ENCODE results near the gene CMSS1. TPM values are rescaled to one million over a fixed set of nuclear protein-coding genes. Genes with fewer than 3 reads are reported as not detected.

The CMSS1 gene
- total RNA-seq, 4 donors from 2014 or later, result 1.3 to 9.9 (median 2.3) TPM

GRCh38 chr3:100110162-100110561, 292.5 kb downstream of the CMSS1 start:
- DNase-seq, result no peak
- Histone ChIP-seq H3K27ac (no peak overlapping the region), H3K9me3 (no peaks in the 10 kb centered on the region), H3K36me3 (no peaks in the 10 kb centered on the region), H3K4me1 (peaks cover 0 to 5% (median 0%) of the 10 kb centered on the region in 4 donors), H3K4me3 (no peak overlapping the region), H3K27me3 (no peaks in the 10 kb centered on the region)
- TF ChIP-seq CTCF (IDR thresholded peaks at IDR 0.05) (no peak), POLR2A (IDR thresholded peaks at IDR 0.05) (no peak)

GRCh38 chr3:100111728-100112127, 294.1 kb downstream of the CMSS1 start:
- no peaks in the 10 kb centered on the region for H3K27me3 ChIP-seq
- TF ChIP-seq CTCF (IDR thresholded peaks at IDR 0.05) (no peak), POLR2A (IDR thresholded peaks at IDR 0.05) (no peak)
- H3K4me3 ChIP-seq, result no peak overlapping the region
- H3K4me1 ChIP-seq, result peaks cover 0 to 1% (median 0%) of the 10 kb centered on the region in 4 donors
- no peaks in the 10 kb centered on the region for H3K9me3 ChIP-seq
- DNase-seq, result no peak
- no peak overlapping the region for H3K27ac ChIP-seq
- no peaks in the 10 kb centered on the region for H3K36me3 ChIP-seq

- Histone ChIP-seq H3K36me3 (no peaks in the 10 kb centered on the region), H3K4me1 (no peaks in the 10 kb centered on the region), H3K4me3 (no peak overlapping the region), H3K27me3 (no peaks in the 10 kb centered on the region), H3K27ac (no peak overlapping the region), H3K9me3 (no peaks in the 10 kb centered on the region)
- DNase-seq, result no peak
- TF ChIP-seq CTCF (IDR thresholded peaks at IDR 0.05), result no peak
- no peak for TF ChIP-seq POLR2A (IDR thresholded peaks at IDR 0.05)
Measured at GRCh38 chr3:100113723-100114412, 296.2 kb downstream of the CMSS1 start.

GRCh38 chr3:100114413-100115030, 296.9 kb downstream of the CMSS1 start, which contains the start of gene FILIP1L:
Gene FILIP1L (minus strand): TSS chr3:100114501.
- H3K4me1 ChIP-seq, result no peaks in the 10 kb centered on the region
- H3K27ac ChIP-seq, result no peak within 1 kb of the TSS

GRCh38 chr3:100117093-100117492, 299.4 kb downstream of the CMSS1 start:
- no peak for DNase-seq
- no peaks in the 10 kb centered on the region for H3K27me3 ChIP-seq
- H3K27ac ChIP-seq, result no peak overlapping the region
- H3K4me3 ChIP-seq, result no peak overlapping the region
- no peaks in the 10 kb centered on the region for H3K4me1 ChIP-seq
- no peaks in the 10 kb centered on the region for H3K36me3 ChIP-seq
- no peak for TF ChIP-seq POLR2A (IDR thresholded peaks at IDR 0.05)
- TF ChIP-seq CTCF (IDR thresholded peaks at IDR 0.05), result no peak
- H3K9me3 ChIP-seq, result no peaks in the 10 kb centered on the region

More at GRCh38 chr3:100114413-100115030, 296.9 kb downstream of the CMSS1 start, which contains the start of gene FILIP1L:
- H3K27me3 ChIP-seq, result no peaks in the 10 kb centered on the region
- no peak for DNase-seq
- no peaks in the 10 kb centered on the region for H3K9me3 ChIP-seq
- H3K4me3 ChIP-seq, result no peak within 1 kb of the TSS
- H3K36me3 ChIP-seq, result no peaks in the 10 kb centered on the region
- TF ChIP-seq POLR2A (IDR thresholded peaks at IDR 0.05), result no peak
- no peak for TF ChIP-seq CTCF (IDR thresholded peaks at IDR 0.05)

Data from Peyer's patch (tissue), 4 donors.